SKM-1 treated with dmso at 0.1 percent for 144 hours (cell line): ENCODE data around the gene MT1H.

ENCODE experiments used
- DNase-seq: peaks from one replicate; lab custom pipeline; 2025; ENCODE audit not compliant: unreplicated experiment; lab: John Stamatoyannopoulos, UW

Gene MT1H

DNA sequence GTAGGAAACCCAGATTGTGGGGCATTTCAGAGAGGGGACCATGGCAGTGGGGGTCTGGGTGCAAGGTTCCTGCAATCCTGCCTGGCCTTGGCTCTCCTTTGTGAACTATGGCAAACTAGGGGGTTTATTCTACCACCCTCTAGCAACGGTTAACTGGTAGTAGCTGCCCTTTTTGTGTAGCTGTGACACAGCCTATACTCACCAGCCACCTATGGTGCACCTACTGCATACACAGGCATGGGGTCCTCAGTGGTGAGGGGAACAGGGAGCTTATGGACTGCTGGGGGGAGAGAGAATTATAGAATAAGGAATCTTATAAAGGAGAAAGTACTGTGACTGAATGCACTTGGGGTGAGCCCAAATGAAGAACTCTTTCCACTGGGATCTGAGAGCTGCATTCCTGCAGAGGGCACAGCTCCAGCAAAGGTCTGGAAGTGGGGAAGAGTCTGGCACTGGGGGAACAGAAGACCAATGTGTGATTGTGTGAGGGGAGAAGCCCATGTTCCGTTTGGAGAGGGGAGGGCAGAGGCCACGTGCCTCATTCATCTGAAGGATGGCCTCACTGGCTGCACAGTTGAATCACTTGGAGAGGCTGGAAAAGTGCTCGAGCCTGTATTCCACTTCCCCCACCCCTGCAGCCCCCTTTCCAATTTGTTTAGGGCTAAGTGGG, 14.8 kb downstream of the MT1H start:
- no peak for DNase-seq

DNA sequence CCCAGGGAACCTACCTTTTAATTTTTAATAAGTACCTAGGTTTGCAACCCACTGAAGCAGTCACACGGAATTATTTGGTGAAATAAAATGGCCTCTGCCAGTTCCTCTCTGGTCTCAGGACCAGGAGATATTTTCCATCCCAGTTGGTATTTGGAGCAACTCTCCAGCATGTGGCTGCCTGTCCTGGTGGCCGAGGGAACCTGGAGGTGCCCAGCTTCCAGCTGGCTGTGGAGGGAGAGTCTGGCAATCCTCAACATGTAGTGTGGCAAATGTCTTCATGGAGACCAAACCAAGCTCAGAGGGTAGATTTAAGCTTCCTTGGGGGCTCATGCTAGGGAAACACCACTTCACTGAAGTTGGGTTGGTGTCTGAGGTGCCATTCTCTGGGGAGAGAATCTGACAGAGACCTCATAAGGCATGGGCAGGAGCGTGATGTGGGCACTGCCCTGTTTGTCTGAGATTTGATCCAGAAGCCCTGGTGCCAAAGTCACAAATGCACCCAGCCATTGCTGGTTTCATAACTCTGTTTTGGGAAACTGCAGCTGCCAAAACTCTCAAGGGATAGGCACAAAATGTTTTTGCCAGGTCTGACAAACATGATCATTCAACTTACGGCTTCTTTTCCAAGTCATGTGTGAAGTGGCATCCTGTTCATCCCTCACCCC, 15.4 kb downstream of the MT1H start:
- DNase-seq, result no peak

DNA sequence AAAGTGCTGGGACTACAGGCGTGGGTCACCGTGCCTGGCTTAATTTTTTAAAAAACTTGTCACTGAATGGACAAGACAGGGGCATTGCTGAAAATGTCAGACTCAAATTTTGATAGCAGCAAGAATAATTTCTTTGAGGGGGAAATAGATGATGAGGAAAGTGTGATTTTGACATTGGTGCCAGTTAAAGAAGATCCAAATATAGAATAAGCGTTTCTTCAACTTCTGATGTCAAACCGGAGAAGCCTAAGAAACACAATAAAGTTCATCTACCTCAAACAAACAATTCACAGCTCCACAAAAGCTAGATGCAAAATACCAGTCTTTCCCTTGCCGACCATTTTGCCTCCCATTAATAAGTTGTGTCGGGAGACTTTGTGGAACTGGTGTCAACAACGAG, 17.1 kb downstream of the MT1H start:
- DNase-seq, result no peak

DNA sequence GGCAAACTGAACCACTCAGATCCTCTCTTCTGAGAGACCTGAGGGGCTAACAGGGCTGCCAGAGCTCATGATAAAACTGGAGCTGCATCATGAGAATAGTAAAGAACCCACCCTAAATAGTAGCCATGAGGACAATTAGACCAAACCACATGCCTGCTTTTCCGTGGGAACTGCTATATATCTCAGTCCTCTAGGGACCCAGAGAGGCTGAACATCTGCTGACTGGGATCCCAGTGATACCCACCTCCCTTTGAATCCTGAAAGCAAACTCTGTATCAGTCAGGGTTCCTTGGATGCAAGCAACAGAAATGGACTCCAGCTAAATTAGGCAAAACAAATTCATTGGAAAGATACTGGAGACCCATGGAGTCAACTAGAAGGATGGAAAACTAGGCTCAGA, 19.1 kb downstream of the MT1H start:
- no peak for DNase-seq

DNA sequence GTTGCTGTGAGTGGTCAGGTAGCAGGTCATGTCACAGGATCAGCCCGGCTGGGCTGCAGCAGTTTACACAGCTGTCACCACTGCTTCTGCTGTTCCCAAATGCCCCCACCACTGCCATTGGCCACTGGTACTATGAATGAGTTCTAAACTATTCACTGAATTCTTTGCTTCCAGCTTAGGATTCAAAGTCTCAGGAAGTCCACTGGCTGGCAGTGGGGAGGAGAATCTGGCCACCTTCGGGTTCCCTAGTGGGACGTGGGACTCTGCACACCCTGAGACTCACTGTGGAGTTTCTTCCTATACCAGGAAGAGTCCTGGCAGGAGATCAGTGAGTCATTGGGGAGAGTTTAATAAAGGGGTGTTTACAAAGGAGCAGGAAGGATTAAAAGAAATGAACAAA, 19.6 kb downstream of the MT1H start:
- no peak for DNase-seq

DNA sequence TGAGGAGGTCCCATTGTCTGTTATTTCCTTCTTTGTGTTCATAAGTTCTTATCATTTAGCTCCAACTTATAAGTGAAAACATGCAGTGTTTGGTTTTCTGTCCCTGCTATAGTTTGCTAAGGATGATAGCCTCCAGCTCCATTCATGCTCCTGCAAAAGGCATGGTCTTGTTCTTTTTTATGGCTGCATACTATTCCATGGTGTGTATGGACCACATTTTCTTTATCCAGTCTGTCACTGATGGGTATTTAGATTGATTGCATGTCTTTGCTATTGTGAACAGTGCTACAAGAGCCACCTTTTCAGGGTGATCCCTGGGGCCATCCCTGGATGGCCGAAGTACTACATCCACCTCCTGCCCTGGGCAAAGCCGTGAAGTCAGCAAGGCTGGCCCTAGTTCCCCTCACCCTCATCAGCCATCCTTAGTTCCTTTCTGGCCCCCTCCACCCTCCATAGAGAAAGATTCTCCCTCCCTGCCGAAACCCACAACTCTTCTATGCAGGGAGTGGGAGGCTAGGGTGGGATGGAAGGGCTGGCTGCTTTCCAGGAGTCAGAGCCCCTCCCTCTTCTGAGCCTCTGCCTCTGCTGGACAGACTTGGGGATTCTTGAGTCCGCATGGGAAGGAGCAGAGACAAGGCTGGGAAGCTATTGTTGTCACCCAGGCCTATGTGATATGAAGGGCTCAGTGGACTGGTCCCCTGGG, 21.0 kb downstream of the MT1H start:
- no peak for DNase-seq

DNA sequence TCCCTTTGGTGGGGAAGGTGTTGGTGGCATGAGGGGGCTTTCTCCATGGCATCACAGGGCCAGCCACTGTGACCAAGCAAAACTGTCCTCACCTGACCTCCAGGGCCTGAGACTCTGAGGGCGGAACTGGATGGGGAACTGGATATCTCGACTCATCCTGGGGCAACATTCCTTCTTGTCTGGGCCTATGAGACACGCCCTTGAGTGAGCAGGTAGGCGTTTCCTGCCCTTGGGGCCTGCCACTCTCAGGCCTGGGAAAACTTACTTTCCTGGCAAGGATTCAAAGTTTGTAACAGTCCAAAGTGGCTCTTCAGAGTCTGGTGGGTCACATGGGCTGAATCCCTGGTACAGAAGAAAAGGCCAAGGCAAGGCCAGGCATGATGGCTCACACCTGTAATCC, 22.3 kb downstream of the MT1H start:
- DNase-seq, result no peak

DNA sequence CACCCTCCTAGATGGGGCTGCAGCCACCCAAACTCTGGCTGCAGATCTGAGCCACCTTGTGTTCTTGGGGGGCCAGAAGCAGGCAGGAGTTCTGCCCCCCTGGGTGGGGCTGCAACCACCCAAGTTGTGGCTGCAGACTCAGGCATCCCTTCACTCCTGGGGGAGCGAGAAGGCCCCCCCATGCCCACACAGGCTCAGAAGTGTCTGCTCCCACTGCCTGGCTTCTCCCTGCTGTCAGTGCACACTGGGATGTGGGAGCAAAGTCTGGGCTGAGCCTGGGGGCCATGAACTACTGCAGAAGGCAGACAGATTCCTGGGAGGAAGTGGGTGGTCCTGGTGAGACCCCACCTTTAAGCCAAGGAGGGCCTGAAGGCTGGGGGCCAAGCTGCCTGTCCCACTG, 25.6 kb downstream of the MT1H start:
- no peak for DNase-seq

DNA sequence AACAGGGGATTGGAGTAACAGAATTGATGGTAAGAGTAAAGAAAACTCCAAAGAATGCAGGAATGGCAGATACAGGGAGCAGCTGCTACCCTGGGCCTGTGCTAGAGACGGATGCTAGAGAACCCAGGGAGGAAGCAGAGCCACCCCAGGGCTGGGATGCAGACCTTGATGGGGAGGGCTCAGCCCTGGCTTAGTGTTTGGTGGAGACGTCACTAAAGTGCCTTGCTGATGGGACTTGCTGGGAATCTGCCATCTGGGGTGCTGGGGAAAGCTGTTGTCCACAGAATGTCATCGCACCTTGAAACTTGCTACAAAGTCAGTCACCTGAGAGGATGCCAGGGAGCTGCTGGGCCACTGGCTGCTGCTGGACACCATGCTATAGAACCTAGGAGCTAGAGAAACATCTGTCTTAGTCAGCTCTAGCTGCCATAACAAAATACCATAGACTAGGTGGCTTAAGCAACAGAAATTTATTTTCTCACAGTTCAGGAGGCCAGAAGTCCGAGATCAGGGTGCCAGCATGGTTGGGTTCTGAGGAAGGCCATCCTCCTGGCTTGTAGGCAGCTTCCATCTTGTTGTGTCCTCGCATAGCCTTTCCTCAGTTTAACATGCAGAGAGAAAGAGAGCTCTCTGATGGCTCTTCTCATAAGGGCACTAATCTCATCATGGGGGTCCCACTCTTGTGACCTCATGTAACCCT, 28.0 kb downstream of the MT1H start:
- DNase-seq, result no peak

DNA sequence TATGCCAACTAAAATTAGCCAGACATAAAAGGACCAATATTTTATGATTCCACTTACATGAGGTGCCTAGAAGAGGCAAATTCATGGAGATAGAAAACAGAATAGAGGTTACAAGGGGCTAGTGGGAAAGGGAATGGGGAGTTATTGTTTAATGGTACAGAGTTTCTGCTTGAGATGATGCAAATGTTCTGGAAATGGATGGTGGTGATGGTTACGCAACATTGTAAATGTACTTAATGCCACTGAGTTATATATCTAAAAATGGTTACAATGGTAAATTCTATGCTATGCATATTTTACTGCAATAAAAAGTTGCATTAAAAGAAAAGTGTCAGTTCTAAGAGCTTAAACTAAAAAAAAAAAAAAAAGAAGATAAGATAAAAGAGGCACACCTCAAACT, 30.6 kb downstream of the MT1H start:
- no peak for DNase-seq

DNA sequence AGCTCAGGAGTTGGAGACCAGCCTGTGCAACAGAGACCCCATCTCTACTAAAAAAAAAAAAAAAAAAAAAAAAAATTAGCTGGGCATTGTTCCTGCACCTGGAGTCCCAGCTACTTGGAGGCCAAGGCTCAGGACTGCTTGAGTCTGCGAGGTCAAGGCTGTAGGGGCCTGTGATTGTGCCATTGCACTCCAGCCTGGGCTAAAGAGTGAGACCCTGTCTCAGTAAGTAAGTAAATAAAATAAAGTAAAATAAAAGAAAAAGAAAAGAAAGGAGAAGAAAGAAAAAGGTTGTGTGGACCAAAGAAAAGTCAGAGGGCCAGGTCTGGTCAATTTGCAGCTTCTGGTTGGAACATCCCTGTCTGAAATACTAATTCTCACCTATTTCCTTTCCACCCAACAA, 31.0 kb downstream of the MT1H start:
- no peak for DNase-seq

DNA sequence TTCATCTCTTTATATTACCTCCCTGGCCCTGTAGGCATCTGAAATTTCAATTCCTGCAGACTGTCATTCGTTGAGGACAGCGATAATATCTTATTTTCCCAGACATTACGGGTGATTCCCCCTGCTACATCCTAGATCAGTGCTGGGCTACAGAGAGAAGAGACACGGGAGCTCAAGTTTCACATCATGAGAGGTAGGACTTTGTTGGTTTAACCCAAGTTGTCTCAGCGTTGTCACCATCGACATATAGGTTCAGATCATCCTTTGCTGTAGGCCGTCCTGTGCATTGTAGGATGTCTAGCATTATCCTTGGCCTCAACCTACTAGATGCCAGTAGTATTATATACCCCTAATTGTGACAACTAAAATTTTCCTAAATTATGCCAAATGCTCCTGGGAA, 31.9 kb downstream of the MT1H start:
- no peak for DNase-seq

DNA sequence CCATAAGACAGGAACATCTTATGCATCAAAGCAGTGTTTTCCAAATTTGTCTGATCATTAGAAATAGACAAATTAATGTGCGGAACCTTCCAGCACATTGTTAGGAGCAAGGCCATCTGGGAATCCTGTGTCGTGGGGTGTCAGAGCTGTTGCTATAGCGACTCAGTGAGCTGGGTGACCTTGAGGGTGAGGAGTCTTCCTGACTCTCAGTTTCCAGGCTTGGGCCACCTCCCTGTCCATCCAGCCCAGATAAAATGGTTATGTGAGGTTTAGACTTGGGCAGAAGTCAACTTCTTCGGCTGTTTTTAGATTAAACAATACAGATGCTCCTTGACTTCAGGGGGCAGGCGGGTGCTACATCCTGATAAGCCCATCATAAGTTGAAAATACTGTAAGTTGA, 33.2 kb downstream of the MT1H start:
- no peak for DNase-seq

DNA sequence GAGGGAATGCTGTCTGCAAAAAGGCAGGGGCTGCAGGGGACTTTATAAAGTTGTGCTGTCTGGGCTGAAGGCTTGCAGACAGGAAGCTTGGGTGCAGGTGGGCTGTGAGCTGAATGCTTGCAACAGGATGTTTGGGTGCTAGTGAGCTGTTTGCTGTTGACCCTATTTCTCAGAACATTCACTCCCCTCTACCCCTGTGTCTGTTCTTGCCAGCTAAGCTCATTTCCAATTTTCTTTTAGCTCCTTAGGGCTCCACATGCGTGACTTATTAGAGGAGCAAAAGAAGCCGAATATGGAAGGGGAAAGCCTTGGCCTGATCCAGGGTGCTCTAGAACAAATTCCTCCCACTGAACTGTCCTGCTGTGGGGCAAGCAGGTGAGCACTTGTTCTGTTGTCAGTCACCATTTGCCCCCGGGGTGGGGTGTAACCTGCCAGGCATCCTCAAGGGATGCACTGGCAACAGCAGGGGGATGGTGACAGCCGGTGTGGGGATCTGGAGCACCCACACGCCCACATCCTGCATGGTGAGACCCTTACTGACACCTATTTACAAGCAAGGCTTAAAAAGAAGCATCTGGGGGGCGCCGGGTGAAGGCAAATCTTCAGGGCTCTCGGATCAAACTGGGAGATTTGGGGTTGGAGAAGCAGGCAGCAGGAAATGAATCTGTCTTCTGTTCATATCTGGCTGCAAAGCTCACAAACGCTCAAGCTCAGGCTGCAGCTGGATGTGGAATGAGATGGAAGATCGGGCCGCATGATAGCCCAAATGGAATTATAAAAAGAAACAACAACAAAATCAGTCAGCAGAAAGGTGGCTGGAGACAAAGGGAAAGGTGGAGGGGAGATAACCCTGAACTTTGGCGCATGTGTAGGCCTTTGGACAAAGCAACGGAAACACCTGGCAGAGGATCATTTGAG, 39.2 kb downstream of the MT1H start:
- DNase-seq, result no peak

DNA sequence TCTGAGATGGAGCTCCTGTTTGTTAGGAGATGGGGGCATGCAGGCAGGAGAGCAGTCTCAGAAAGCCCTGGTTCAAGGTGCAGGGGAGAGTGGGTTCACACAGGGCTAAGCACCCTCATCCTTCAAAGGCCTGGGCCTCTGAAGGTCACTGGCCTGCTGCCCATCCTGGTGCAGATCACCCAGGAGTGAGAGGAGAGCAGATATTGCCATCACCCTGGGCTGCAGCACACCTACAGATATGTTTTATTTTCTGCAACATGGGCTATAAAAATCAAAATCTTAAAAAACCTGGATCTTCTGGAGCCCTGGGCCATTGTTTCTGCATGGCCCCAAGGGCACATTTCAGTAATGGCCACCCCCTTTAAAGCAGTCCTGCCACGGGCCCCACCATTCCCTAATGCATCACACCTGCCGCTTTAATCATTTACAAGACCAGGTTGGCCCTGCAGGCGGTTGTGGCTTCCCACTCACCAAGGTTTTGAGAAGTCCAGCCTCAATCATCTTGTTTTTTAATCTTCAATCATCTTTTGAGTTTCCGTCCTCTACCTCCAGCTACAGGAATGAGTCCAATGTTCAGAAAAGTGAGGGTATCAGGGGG, 39.9 kb downstream of the MT1H start:
- DNase-seq, result no peak

DNA sequence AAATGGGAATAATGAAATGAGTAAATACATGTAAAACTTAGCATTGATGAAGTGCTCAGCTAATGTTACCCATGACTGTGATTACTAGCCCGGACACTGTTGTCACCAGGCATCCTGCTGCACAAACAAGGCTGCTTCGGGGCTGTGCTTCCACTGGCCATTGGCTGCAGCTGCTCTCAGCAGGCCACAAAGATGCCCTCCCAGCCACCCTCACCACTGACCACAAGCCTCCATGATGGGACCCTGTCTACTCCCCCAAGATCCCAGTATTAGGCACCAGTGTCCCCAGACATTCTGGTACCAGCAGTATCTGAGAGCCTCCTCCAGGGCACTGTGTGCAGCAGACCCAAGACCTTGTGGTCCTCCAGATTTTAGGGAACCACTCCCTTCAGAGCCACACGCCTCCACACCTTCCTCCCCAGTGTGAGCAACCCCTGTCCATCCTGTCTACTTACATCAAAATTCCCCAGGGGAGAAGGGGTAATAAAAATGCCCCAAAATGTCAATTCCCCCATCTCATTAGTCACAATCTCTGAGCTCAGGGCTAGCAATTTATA, 40.6 kb downstream of the MT1H start:
- no peak for DNase-seq

DNA sequence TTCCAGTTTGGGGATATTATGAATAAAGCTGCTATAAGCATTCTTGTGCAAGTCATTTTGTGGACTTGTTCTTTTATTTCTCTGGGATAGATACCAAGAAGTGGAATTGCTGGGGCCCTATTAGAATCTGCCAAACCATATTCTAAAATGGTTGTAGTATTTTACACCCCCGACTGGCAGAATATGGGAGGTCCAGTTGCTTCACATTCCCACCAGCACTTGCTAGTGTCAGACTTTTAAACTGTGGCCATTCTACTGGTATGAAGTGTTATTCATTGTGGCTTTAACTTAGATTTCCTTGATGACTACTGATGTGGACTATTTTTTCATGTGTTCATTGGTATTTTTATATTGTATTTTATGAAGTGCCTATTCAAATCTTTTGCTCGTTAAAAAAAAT, 42.2 kb downstream of the MT1H start:
- DNase-seq, result no peak

DNA sequence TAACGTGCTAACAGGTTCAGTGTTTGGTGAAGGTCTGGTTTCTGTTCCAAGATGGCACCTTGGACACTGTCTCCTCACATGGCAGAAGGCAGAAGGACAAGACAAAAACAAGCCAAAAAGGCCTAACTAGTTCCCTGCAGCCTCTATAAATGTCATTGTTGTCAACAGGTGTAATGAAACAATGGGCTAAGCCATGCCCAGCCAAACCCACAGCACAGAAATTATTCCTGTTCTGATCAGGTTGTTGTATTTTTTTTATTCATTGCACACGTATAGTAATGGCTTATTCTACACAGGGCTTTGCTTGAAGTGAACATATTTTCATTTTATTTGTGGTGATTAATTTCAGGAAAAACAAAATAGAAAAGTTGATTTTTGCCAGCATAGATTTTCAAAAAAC, 44.2 kb downstream of the MT1H start:
- DNase-seq, result no peak

DNA sequence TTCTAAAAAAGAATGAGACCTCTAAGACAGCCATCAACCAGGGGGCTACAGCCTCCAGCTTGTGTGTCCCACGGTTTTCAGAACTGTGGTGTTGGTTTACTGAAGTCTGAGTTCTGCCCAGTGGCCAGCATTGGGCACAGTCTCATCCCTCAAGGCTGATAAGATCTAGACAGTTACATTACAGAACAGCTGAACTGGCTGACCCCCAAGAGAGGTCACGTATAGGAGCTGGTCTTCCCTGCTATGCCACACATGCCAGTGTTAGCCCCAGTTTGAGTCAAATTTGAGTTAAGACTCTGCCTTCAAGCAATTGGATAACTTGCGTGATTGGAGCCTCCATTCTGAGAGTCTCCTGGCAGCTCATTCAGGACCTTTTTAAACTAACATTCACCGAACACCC, 45.5 kb downstream of the MT1H start:
- no peak for DNase-seq

DNA sequence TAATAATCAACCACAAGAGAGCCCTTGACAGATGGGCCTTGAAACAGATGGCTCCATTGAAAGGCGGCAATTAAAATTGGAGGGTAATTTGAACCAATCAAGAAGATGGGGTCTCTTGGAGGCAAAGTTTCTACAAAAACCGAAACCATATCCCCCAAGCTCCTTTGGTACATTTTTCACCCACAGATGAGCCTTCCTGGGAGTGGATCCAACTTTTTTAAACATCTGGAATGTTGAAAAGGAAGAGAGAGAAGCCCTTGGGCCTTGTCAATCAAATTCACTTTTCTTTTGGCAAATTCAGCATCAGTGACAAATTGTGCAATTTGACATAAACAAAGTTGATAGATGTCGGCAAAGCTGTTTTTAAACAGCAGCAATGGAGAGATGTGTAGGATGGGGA, 47.1 kb downstream of the MT1H start:
- DNase-seq, result no peak
